K562 (cell line): ENCODE data around the gene DHDH. TPM values are rescaled to one million over a fixed set of nuclear protein-coding genes. Genes with fewer than 3 reads are reported as not detected.

Source experiments
- CHAMP1 ChIP-seq: fragments of 450-650 bp; IDR thresholded peaks from 2 replicates; pipeline ENCODE4 v1.6.1; 2016; ENCODE audit warnings: mild to moderate bottlenecking
- CXXC5 ChIP-seq: fragments of 250-450 bp; sonication (Bioruptor Pico); IDR thresholded peaks from 2 replicates; pipeline ENCODE4 v1.8.0; 2022; ENCODE audit warnings: inconsistent platforms, mild to moderate bottlenecking, moderate library complexity
- DNMT1 ChIP-seq: fragments of 450-650 bp; IDR thresholded peaks from 2 replicates; pipeline ENCODE4 v1.6.1; 2016; ENCODE audit warnings: antibody characterized with exemption, mild to moderate bottlenecking
- ESRRA ChIP-seq: fragments of 450-650 bp; IDR thresholded peaks from 2 replicates; pipeline ENCODE4 v1.6.1; 2014; ENCODE audit warnings: low read depth, mild to moderate bottlenecking, moderate library complexity, borderline replicate concordance
- FOXA1 ChIP-seq: fragments of 450-650 bp; IDR thresholded peaks from 2 replicates; pipeline ENCODE4 v1.6.1; 2016; ENCODE audit warnings: mild to moderate bottlenecking, borderline replicate concordance
- HCFC1 ChIP-seq: IDR thresholded peaks from 2 replicates; pipeline ENCODE4 v1.6.1; 2012; ENCODE audit warnings: low read depth, low read length, improper control_type of control experiment
- HOXB6 ChIP-seq: fragments of 250-450 bp; sonication (Bioruptor Pico); IDR thresholded peaks from 2 replicates; pipeline ENCODE4 v1.5.1; 2022; ENCODE audit warnings: mild to moderate bottlenecking, borderline replicate concordance
- IRF2 ChIP-seq: sonication (generic); formaldehyde crosslinking; IDR thresholded peaks from 2 replicates; pipeline ENCODE4 v1.8.1; 2022; ENCODE audit warnings: mild to moderate bottlenecking, missing genetic modification reagents
- MAFK ChIP-seq: IDR thresholded peaks from 2 replicates; pipeline ENCODE4 v1.6.1; 2011; ENCODE audit warnings: low read length, improper control_type of control experiment
- MYNN ChIP-seq, 2 experiments: sonication (generic); formaldehyde crosslinking in 1 of 2; IDR thresholded peaks; 2 replicates each; pipeline versions ENCODE4 v1.5.0 to v1.6.1; 2016 to 2020; ENCODE audit warnings: antibody characterized with exemption in 1 of 2, missing genetic modification reagents in 1 of 2
- OTX1 ChIP-seq: fragments of 450-650 bp; formaldehyde crosslinking; IDR thresholded peaks from 2 replicates; pipeline ENCODE4 v1.4.0; 2022; ENCODE audit warnings: mild to moderate bottlenecking
- RBM22 ChIP-seq: fragments of 200-400 bp; formaldehyde crosslinking; IDR thresholded peaks from 2 replicates; pipeline ENCODE4 v1.6.1; 2018; ENCODE audit warnings: low read length, low read depth; ENCODE audit not compliant: poor library complexity, severe bottlenecking
- SIN3B ChIP-seq: fragments of 450-650 bp; IDR thresholded peaks from 2 replicates; pipeline ENCODE4 v1.6.1; 2017; ENCODE audit warnings: low read depth, mild to moderate bottlenecking, moderate library complexity
- SMARCB1 ChIP-seq: IDR thresholded peaks from 2 replicates; pipeline ENCODE4 v1.6.1; 2011; ENCODE audit warnings: improper control_type of control experiment, low read depth; ENCODE audit not compliant: insufficient read length
- WHSC1 ChIP-seq: IDR thresholded peaks from one replicate; pipeline ENCODE4 v1.6.1; 2012; ENCODE audit warnings: low read length, control low read depth, inconsistent platforms
- ZFX ChIP-seq: sonication (generic); formaldehyde crosslinking; IDR thresholded peaks from 2 replicates; pipeline ENCODE4 v1.8.0; 2022; ENCODE audit warnings: mild to moderate bottlenecking, missing genetic modification reagents, moderate library complexity
- ZNF830 ChIP-seq: fragments of 250-450 bp; sonication (Bioruptor Pico); IDR thresholded peaks from 2 replicates; pipeline ENCODE4 v1.5.0; 2021; ENCODE audit warnings: mild to moderate bottlenecking
- polyA plus RNA-seq, 8 experiments: library from polyadenylated mRNA; depleted of rRNA in 4 of 8; stranded (reverse) in 5 of 8; unstranded in 3 of 8; fragments of >200 nt; fragmentation: Nextera tagmentation in 2 of 8; fragmentation: Illumina TruSeq in 1 of 8; extraction: Ambion mirVana in 2 of 8; extraction: Trizol in 1 of 8; gene quantifications; 2 replicates each; pipeline versions ENCODE4 v1.2.1 to v1.2.3, GENCODE V29; 2011 to 2014; ENCODE audit warnings: inconsistent platforms in 1 of 8, missing spikeins in 1 of 8
- total RNA-seq, 7 experiments: library from RNA; depleted of rRNA in 6 of 7; stranded (reverse); fragments of >200 nt in 6 of 7; fragmentation: Illumina TruSeq in 2 of 7; extraction: Trizol in 2 of 7; gene quantifications; 2 replicates each; pipeline versions ENCODE4 v1.2.1 to v1.2.3, GENCODE V29; 2011 to 2021; ENCODE audit warnings: low replicate concordance in 1 of 7
- TF ChIP-seq, protein P1 (sequence below), 2 experiments: IDR thresholded peaks in 1 of 2; conservative IDR thresholded peaks in 1 of 2; 2 replicates each; pipeline ENCODE4 v1.6.1; 2016; ENCODE audit warnings: low read depth in 2 of 2, mild to moderate bottlenecking in 1 of 2, missing compliant biosample characterization in 1 of 2, missing genetic modification characterization in 1 of 2, moderate library complexity in 1 of 2
- TF ChIP-seq, protein P2 (sequence below): fragments of 450-650 bp; formaldehyde crosslinking; IDR thresholded peaks from 2 replicates; pipeline ENCODE4 v1.4.0; 2020; ENCODE audit warnings: mild to moderate bottlenecking, moderate library complexity
- TF ChIP-seq, protein P3 (sequence below): sonication (generic); formaldehyde crosslinking; IDR thresholded peaks from 2 replicates; pipeline ENCODE4 v1.8.0; 2022; ENCODE audit warnings: mild to moderate bottlenecking, missing genetic modification reagents
- TF ChIP-seq, protein P4 (sequence below): fragments of 250-450 bp; sonication (Bioruptor Pico); IDR thresholded peaks from 2 replicates; pipeline ENCODE4 v1.8.0; 2021; ENCODE audit warnings: moderate library complexity, mild to moderate bottlenecking, inconsistent platforms

DHDH gene
- total and polyA plus RNA-seq, 9 of the 15 experiments (the other 6 are each of a cell fraction or from before 2014, with no cell fraction given): 0.37 to 1.9 (median 0.87) TPM

GRCh38 chr19:48967346-48968178 is 34.1 kb downstream of the DHDH start (continued):
- TF ChIP-seq, protein P1, sequence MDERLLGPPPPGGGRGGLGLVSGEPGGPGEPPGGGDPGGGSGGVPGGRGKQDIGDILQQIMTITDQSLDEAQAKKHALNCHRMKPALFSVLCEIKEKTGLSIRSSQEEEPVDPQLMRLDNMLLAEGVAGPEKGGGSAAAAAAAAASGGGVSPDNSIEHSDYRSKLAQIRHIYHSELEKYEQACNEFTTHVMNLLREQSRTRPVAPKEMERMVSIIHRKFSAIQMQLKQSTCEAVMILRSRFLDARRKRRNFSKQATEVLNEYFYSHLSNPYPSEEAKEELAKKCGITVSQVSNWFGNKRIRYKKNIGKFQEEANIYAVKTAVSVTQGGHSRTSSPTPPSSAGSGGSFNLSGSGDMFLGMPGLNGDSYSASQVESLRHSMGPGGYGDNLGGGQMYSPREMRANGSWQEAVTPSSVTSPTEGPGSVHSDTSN (CRISPR knock-in tag; IDR thresholded peaks at IDR 0.05; ENCODE audit: low read depth): no peak
- TF ChIP-seq, protein P1 (tag; conservative IDR thresholded peaks at IDR 0.05; ENCODE audit: low read depth): no peak
- no peak for TF ChIP-seq FOXA1
- TF ChIP-seq CHAMP1: no peak; the same call in 1 of the 2 replicates
- TF ChIP-seq MYNN (IDR thresholded peaks at IDR 0.05): peak; percentile 75
- TF ChIP-seq MYNN (CRISPR knock-in tag; IDR thresholded peaks at IDR 0.05): no peak
- TF ChIP-seq MAFK: peak; percentile 98
- TF ChIP-seq, protein P2, sequence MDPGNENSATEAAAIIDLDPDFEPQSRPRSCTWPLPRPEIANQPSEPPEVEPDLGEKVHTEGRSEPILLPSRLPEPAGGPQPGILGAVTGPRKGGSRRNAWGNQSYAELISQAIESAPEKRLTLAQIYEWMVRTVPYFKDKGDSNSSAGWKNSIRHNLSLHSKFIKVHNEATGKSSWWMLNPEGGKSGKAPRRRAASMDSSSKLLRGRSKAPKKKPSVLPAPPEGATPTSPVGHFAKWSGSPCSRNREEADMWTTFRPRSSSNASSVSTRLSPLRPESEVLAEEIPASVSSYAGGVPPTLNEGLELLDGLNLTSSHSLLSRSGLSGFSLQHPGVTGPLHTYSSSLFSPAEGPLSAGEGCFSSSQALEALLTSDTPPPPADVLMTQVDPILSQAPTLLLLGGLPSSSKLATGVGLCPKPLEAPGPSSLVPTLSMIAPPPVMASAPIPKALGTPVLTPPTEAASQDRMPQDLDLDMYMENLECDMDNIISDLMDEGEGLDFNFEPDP: peak; percentile 82
- TF ChIP-seq ZFX: peak; percentile 41
- no peak for TF ChIP-seq IRF2 (CRISPR knock-in tag)
- peak; percentile 70 for TF ChIP-seq RBM22
- TF ChIP-seq WHSC1: no peak
- TF ChIP-seq SMARCB1: no peak
- TF ChIP-seq ESRRA: no peak
- no peak for TF ChIP-seq SIN3B
- TF ChIP-seq HCFC1: no peak
- no peak for TF ChIP-seq DNMT1
- TF ChIP-seq CXXC5 (CRISPR knock-in tag): 0 out of 2 replicates have a peak, but pooled peaks have one; percentile 22
- TF ChIP-seq ZNF830 (CRISPR knock-in tag): no peak; the same call in 1 of the 2 replicates
- TF ChIP-seq, protein P3, sequence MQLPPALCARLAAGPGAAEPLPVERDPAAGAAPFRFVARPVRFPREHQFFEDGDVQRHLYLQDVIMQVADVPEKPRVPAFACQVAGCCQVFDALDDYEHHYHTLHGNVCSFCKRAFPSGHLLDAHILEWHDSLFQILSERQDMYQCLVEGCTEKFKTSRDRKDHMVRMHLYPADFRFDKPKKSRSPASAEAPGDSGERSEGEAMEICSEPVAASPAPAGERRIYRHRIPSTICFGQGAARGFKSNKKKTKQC (CRISPR knock-in tag): no peak
- TF ChIP-seq OTX1: peak; percentile 28; the same call in 1 of the 2 replicates
- TF ChIP-seq, protein P4, sequence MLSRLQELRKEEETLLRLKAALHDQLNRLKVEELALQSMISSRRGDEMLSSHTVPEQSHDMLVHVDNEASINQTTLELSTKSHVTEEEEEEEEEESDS (CRISPR knock-in tag): no peak
- no peak for TF ChIP-seq HOXB6
